Endothelial cell (in vitro differentiated cells): ENCODE results near the gene ADAMTS12. TPM values are rescaled to one million over a fixed set of nuclear protein-coding genes. Genes with fewer than 3 reads are reported as not detected.

Experiments
- DNase-seq: peaks from one replicate; pipeline ENCODE4 v3.0.0; 2021; ENCODE audit warnings: low spot score
- H3K27ac Mint-ChIP-seq: one replicate; pipeline ENCODE4 v1.8.0; 2021; ENCODE audit warnings: mixed read lengths, inconsistent platforms; ENCODE audit not compliant: unreplicated experiment
- H3K27me3 Mint-ChIP-seq: one replicate; pipeline ENCODE4 v1.8.0; 2021; ENCODE audit warnings: mild to moderate bottlenecking, moderate library complexity, mixed read lengths, inconsistent platforms; ENCODE audit not compliant: unreplicated experiment
- H3K36me3 Mint-ChIP-seq: one replicate; pipeline ENCODE4 v1.8.0; 2021; ENCODE audit warnings: mild to moderate bottlenecking, low read depth, mixed read lengths, inconsistent platforms; ENCODE audit not compliant: unreplicated experiment
- H3K4me1 Mint-ChIP-seq: one replicate; pipeline ENCODE4 v1.8.0; 2021; ENCODE audit warnings: mild to moderate bottlenecking, mixed read lengths, inconsistent platforms; ENCODE audit not compliant: unreplicated experiment
- H3K4me3 Mint-ChIP-seq: one replicate; pipeline ENCODE4 v1.8.0; 2021; ENCODE audit warnings: mild to moderate bottlenecking, mixed read lengths, inconsistent platforms; ENCODE audit not compliant: unreplicated experiment
- H3K9me3 Mint-ChIP-seq: one replicate; pipeline ENCODE4 v1.8.0; 2021; ENCODE audit warnings: mixed read lengths, inconsistent platforms; ENCODE audit not compliant: unreplicated experiment
- CTCF ChIP-seq: fragments of 200-600 bp; sonication (generic); IDR thresholded peaks from one replicate; pipeline ENCODE4 v1.5.0; 2021; ENCODE audit warnings: antibody characterized with exemption; ENCODE audit not compliant: unreplicated experiment
- total RNA-seq: library from RNA; stranded (reverse); fragmentation: NEBNext Ultra II Directional; extraction: Animal tissue kit (Norgen Biotek cat#: 25700); gene quantifications from one replicate; pipeline ENCODE4 v1.2.1, GENCODE V29; 2021; ENCODE audit not compliant: unreplicated experiment

ADAMTS12 gene
- total RNA-seq, 1 donor from 2014 or later: 9.8 TPM

GRCh38 chr5:33501260-33501659, 390.5 kb downstream of the ADAMTS12 start:
- Mint-ChIP-seq H3K4me1 (peaks cover 2% of the 10 kb centered on the region), H3K27me3 (peaks cover 2% of the 10 kb centered on the region), H3K36me3 (no peaks in the 10 kb centered on the region), H3K9me3 (no peaks in the 10 kb centered on the region), H3K4me3 (no peak overlapping the region), H3K27ac (no peak overlapping the region)
- no peak for DNase-seq
- TF ChIP-seq CTCF: no peak

GRCh38 chr5:33494466-33494865, 397.3 kb downstream of the ADAMTS12 start:
- H3K4me3 Mint-ChIP-seq: no peak overlapping the region
- no peaks in the 10 kb centered on the region for H3K36me3 Mint-ChIP-seq
- no peaks in the 10 kb centered on the region for H3K9me3 Mint-ChIP-seq
- H3K27ac Mint-ChIP-seq: no peak overlapping the region
- TF ChIP-seq CTCF: no peak
- DNase-seq: no peak
- H3K4me1 Mint-ChIP-seq: peaks cover 8% of the 10 kb centered on the region
- H3K27me3 Mint-ChIP-seq: no peaks in the 10 kb centered on the region

GRCh38 chr5:33491941-33492340, 399.8 kb downstream of the ADAMTS12 start:
- Mint-ChIP-seq H3K4me3 (no peak overlapping the region), H3K9me3 (no peaks in the 10 kb centered on the region), H3K27ac (no peak overlapping the region), H3K36me3 (no peaks in the 10 kb centered on the region), H3K27me3 (no peaks in the 10 kb centered on the region), H3K4me1 (peaks cover 8% of the 10 kb centered on the region)
- TF ChIP-seq CTCF: no peak
- no peak for DNase-seq

GRCh38 chr5:33490071-33490665, 401.6 kb downstream of the ADAMTS12 start:
- H3K9me3 Mint-ChIP-seq: no peaks in the 10 kb centered on the region
- H3K27ac Mint-ChIP-seq: no peak overlapping the region
- TF ChIP-seq CTCF: no peak
- H3K27me3 Mint-ChIP-seq: no peaks in the 10 kb centered on the region
- DNase-seq: no peak
- H3K36me3 Mint-ChIP-seq: no peaks in the 10 kb centered on the region
- peaks cover 11% of the 10 kb centered on the region for H3K4me1 Mint-ChIP-seq
- H3K4me3 Mint-ChIP-seq: no peak overlapping the region

DNA sequence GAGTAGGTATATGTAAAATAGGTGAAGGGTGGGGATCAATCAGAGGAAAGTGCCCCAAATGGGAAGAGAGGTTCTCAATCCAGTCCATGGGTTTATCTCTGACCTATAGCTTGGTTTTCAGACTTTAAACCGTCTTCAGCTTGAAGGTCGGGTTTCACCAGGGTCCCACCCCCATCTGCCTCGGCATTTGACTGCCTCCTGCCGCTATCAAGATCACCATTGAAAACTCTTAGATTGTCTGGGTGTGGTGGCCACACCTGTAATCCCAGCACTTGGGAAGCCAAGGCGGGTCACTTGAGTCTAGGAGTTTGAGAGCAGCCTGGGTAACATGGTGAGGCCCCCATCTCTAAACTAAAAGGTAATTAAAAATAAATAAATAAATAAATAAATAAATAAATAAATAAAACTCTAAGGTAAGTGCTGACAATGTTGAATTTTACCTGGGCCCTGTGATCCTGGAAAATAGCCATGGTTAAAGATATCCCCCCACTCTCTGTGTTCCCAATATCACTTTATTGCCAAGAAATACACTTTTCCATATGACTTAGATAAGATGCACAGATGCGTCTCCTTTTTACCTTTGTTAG, 402.2 kb downstream of the ADAMTS12 start:
- DNase-seq: no peak
- no peak for TF ChIP-seq CTCF
- Mint-ChIP-seq H3K36me3 (no peaks in the 10 kb centered on the region), H3K4me3 (no peak overlapping the region), H3K4me1 (peaks cover 10% of the 10 kb centered on the region), H3K27me3 (no peaks in the 10 kb centered on the region), H3K27ac (no peak overlapping the region), H3K9me3 (no peaks in the 10 kb centered on the region)
